Thyroid gland (tissue), 4 donors: ENCODE measurements around the gene STKLD1.

Experiments
- POLR2A ChIP-seq, 2 donors: fragments of 450-650 bp; IDR thresholded peaks; one replicate each; pipeline ENCODE4 v1.6.1; 2017; ENCODE audit warnings: antibody characterized with exemption in 2 of 2, mild to moderate bottlenecking in 2 of 2, moderate library complexity in 1 of 2
- TF ChIP-seq, protein P1 (sequence below), 6 experiments: fragments of 200-600 bp in 3 of 6; fragments of 450-650 bp in 3 of 6; sonication (generic) in 3 of 6; IDR thresholded peaks; one replicate each; pipeline ENCODE4 v1.5.1; 2016 to 2019; ENCODE audit warnings: antibody characterized with exemption in 6 of 6, mild to moderate bottlenecking in 2 of 6, inconsistent platforms in 1 of 6, moderate library complexity in 1 of 6

DNA sequence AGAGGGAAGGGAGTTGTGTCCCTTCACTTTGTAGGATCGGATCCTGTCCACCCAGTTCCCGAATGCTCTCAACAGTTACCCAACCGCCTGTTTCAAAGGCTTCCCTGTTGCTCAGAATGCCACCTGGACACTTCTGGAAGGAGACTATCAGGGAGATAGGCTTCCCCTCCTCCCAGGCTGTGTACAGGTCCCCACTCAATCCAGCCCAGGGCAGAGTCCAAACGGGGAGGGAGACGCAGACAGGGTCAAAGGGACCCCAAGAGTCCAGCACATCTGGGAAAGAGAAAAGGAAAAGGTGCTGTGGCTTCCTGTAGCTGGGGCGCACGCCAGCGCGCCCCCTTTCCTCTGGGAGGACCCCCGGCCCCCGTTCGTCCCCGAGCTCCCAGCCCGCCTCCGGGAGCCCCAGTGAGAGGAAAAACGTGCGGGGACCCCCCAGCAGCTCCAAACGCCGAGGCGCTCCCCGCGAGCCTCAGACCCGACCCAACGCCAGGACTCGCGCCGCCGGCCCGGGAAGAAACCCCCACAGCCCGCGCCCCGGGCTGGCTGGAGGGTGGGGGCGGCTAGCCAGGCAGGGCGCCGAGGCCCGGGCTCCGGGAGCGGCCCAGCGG is 946 bp upstream of the STKLD1 start:
- TF ChIP-seq, protein P1, sequence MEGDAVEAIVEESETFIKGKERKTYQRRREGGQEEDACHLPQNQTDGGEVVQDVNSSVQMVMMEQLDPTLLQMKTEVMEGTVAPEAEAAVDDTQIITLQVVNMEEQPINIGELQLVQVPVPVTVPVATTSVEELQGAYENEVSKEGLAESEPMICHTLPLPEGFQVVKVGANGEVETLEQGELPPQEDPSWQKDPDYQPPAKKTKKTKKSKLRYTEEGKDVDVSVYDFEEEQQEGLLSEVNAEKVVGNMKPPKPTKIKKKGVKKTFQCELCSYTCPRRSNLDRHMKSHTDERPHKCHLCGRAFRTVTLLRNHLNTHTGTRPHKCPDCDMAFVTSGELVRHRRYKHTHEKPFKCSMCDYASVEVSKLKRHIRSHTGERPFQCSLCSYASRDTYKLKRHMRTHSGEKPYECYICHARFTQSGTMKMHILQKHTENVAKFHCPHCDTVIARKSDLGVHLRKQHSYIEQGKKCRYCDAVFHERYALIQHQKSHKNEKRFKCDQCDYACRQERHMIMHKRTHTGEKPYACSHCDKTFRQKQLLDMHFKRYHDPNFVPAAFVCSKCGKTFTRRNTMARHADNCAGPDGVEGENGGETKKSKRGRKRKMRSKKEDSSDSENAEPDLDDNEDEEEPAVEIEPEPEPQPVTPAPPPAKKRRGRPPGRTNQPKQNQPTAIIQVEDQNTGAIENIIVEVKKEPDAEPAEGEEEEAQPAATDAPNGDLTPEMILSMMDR (IDR thresholded peaks at IDR 0.05) = no peak
- no peak for TF ChIP-seq POLR2A (IDR thresholded peaks at IDR 0.05)
